Suprapubic skin (tissue), 4 donors: ENCODE data around the gene LYZL6.

Experiments used
- EP300 ChIP-seq: sonication (generic); formaldehyde crosslinking; IDR thresholded peaks from one replicate; pipeline ENCODE4 v1.6.1; 2017; ENCODE audit warnings: antibody characterized with exemption
- POLR2A ChIP-seq, 2 donors: fragments of 450-650 bp; IDR thresholded peaks; one replicate each; pipeline ENCODE4 v1.6.1; 2017; ENCODE audit warnings: antibody characterized with exemption in 2 of 2, mild to moderate bottlenecking in 2 of 2, moderate library complexity in 2 of 2
- POLR2AphosphoS5 ChIP-seq, 3 donors: sonication (generic); formaldehyde crosslinking; IDR thresholded peaks; one replicate each; pipeline ENCODE4 v1.6.1; 2017; ENCODE audit warnings: antibody characterized with exemption in 3 of 3
- TF ChIP-seq, protein P1 (sequence below), 2 donors: fragments of 200-600 bp in 1 of 2; fragments of 450-650 bp in 1 of 2; sonication (generic) in 1 of 2; IDR thresholded peaks; one replicate each; pipeline ENCODE4 v1.5.1; 2016 to 2019; ENCODE audit warnings: antibody characterized with exemption in 2 of 2, mild to moderate bottlenecking in 1 of 2, moderate library complexity in 1 of 2

DNA sequence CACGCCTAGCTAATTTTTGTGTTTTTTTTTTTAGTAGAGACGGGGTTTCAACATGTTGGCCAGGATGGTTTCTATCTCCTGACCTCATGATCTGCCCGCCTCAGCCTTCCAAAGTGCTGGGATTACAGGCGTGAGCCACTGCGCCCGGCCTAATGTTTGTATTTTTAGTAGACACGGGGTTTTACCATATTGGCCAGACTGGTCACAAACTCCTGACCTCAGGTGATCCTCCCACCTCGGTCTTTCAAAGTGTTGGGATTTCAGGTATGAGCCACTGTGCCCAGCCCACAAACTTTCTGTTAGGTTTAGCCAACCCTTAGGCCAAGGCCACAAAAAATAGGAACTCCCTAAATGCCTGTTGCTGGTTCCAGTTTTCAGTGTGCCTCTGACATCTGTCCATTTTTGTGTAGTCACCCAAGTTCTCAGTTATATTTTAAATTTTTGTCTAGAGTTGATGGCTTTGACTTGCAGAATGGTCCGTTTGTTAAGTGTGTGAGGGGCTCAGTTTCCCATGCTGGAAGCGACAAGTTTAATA is 25.1 kb upstream of the LYZL6 start:
- TF ChIP-seq, protein P1, sequence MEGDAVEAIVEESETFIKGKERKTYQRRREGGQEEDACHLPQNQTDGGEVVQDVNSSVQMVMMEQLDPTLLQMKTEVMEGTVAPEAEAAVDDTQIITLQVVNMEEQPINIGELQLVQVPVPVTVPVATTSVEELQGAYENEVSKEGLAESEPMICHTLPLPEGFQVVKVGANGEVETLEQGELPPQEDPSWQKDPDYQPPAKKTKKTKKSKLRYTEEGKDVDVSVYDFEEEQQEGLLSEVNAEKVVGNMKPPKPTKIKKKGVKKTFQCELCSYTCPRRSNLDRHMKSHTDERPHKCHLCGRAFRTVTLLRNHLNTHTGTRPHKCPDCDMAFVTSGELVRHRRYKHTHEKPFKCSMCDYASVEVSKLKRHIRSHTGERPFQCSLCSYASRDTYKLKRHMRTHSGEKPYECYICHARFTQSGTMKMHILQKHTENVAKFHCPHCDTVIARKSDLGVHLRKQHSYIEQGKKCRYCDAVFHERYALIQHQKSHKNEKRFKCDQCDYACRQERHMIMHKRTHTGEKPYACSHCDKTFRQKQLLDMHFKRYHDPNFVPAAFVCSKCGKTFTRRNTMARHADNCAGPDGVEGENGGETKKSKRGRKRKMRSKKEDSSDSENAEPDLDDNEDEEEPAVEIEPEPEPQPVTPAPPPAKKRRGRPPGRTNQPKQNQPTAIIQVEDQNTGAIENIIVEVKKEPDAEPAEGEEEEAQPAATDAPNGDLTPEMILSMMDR (IDR thresholded peaks at IDR 0.05) = no peak
- TF ChIP-seq POLR2A (IDR thresholded peaks at IDR 0.05) (no peak), EP300 (no peak), POLR2AphosphoS5 (IDR thresholded peaks at IDR 0.05) (no peak)
